K562 (cell line): ENCODE measurements around the gene PFDN2. TPM values are rescaled to one million over a fixed set of nuclear protein-coding genes. Genes with fewer than 3 reads are reported as not detected.

Experiments used
- BHLHE40 ChIP-seq: IDR thresholded peaks from 2 replicates; pipeline ENCODE4 v1.6.1; 2011; ENCODE audit warnings: low read length, improper control_type of control experiment
- CREB3L1 ChIP-seq: fragments of 450-650 bp; IDR thresholded peaks from 2 replicates; pipeline ENCODE4 v1.6.1; 2014; ENCODE audit warnings: low read depth, mild to moderate bottlenecking, moderate library complexity, borderline replicate concordance
- E2F6 ChIP-seq, 2 experiments: IDR thresholded peaks; 2 replicates each; pipeline ENCODE4 v1.6.1; 2011; ENCODE audit warnings: borderline replicate concordance in 1 of 2, control low read depth in 1 of 2, low read depth in 1 of 2, low read length in 1 of 2, mild to moderate bottlenecking in 1 of 2, mixed read lengths in 1 of 2, moderate library complexity in 1 of 2; ENCODE audit not compliant: insufficient read depth in 1 of 2, insufficient read length in 1 of 2, poor library complexity in 1 of 2, severe bottlenecking in 1 of 2; ENCODE audit errors: extremely low read depth in 1 of 2
- ETV5 ChIP-seq: sonication (generic); formaldehyde crosslinking; IDR thresholded peaks from 2 replicates; pipeline ENCODE4 v1.4.0; 2020; ENCODE audit warnings: low read depth, mild to moderate bottlenecking, missing genetic modification reagents
- GMEB1 ChIP-seq: fragments of 250-450 bp; sonication (Bioruptor Pico); IDR thresholded peaks from 2 replicates; pipeline ENCODE4 v1.4.0; 2020; ENCODE audit warnings: mild to moderate bottlenecking
- HEY1 ChIP-seq: fragments of 250-450 bp; sonication (Bioruptor Pico); IDR thresholded peaks from 2 replicates; pipeline ENCODE4 v1.5.0; 2020; ENCODE audit warnings: mild to moderate bottlenecking, moderate library complexity, borderline replicate concordance
- HMGN3 ChIP-seq: IDR thresholded peaks from 2 replicates; pipeline ENCODE4 v1.6.1; 2011; ENCODE audit warnings: borderline replicate concordance, low read depth, mild to moderate bottlenecking, mixed read lengths, low read length; ENCODE audit not compliant: insufficient read length; ENCODE audit errors: extremely low read depth
- JUND ChIP-seq, 2 experiments: IDR thresholded peaks; 2 replicates in 1 of 2; 3 replicates in 1 of 2; pipeline ENCODE4 v1.6.1; 2011; ENCODE audit warnings: borderline replicate concordance in 2 of 2, low read depth in 2 of 2, low read length in 2 of 2, improper control_type of control experiment in 1 of 2, missing biosample characterization in 1 of 2, missing genetic modification characterization in 1 of 2, missing genetic modification reagents in 1 of 2
- POLR2G ChIP-seq: fragments of 200-400 bp; formaldehyde crosslinking; IDR thresholded peaks from 2 replicates; pipeline ENCODE4 v1.6.1; 2017; ENCODE audit warnings: low read depth, mild to moderate bottlenecking, antibody characterized with exemption, low read length, moderate library complexity
- SMARCE1 ChIP-seq: fragments of 450-650 bp; IDR thresholded peaks from 2 replicates; pipeline ENCODE4 v1.7.1; 2016; ENCODE audit warnings: mild to moderate bottlenecking
- SP2 ChIP-seq: IDR thresholded peaks from 2 replicates; pipeline ENCODE4 v1.6.1; 2011; ENCODE audit warnings: mild to moderate bottlenecking, low read depth, low read length, moderate library complexity; ENCODE audit not compliant: poor library complexity, severe bottlenecking; ENCODE audit errors: extremely low read depth
- XRCC3 ChIP-seq: fragments of 450-650 bp; IDR thresholded peaks from 2 replicates; pipeline ENCODE4 v1.6.1; 2017; ENCODE audit warnings: mild to moderate bottlenecking, moderate library complexity
- ZNF12 ChIP-seq: sonication (generic); formaldehyde crosslinking; IDR thresholded peaks from 2 replicates; pipeline ENCODE4 v1.4.0; 2020; ENCODE audit warnings: mild to moderate bottlenecking, missing genetic modification reagents
- ZNF408 ChIP-seq: fragments of 250-450 bp; sonication (Bioruptor Pico); IDR thresholded peaks from 2 replicates; pipeline ENCODE4 v1.4.0; 2020; ENCODE audit warnings: low read depth, mild to moderate bottlenecking, moderate library complexity
- ZNF41 ChIP-seq: fragments of 250-450 bp; sonication (Bioruptor Pico); conservative IDR thresholded peaks from 2 replicates; pipeline ENCODE4 v1.4.0; 2020; ENCODE audit warnings: mild to moderate bottlenecking
- ZNF766 ChIP-seq: fragments of 200-800 bp; sonication (Bioruptor generic); conservative IDR thresholded peaks from 2 replicates; pipeline ENCODE4 v1.6.1; 2016; ENCODE audit warnings: missing genetic modification characterization, missing compliant biosample characterization
- polyA plus RNA-seq, 8 experiments: library from polyadenylated mRNA; depleted of rRNA in 4 of 8; stranded (reverse) in 5 of 8; unstranded in 3 of 8; fragments of >200 nt; fragmentation: Nextera tagmentation in 2 of 8; fragmentation: Illumina TruSeq in 1 of 8; extraction: Ambion mirVana in 2 of 8; extraction: Trizol in 1 of 8; gene quantifications; 2 replicates each; pipeline versions ENCODE4 v1.2.1 to v1.2.3, GENCODE V29; 2011 to 2014; ENCODE audit warnings: inconsistent platforms in 1 of 8, missing spikeins in 1 of 8
- total RNA-seq, 7 experiments: library from RNA; depleted of rRNA in 6 of 7; stranded (reverse); fragments of >200 nt in 6 of 7; fragmentation: Illumina TruSeq in 2 of 7; extraction: Trizol in 2 of 7; gene quantifications; 2 replicates each; pipeline versions ENCODE4 v1.2.1 to v1.2.3, GENCODE V29; 2011 to 2021; ENCODE audit warnings: low replicate concordance in 1 of 7
- TF ChIP-seq, protein P1 (sequence below): sonication (generic); formaldehyde crosslinking; IDR thresholded peaks from 2 replicates; pipeline ENCODE4 v1.8.0; 2022; ENCODE audit warnings: mild to moderate bottlenecking, missing genetic modification reagents
- TF ChIP-seq, protein P2 (sequence below), 2 experiments: fragments of 450-650 bp in 1 of 2; sonication (generic) in 1 of 2; formaldehyde crosslinking in 1 of 2; IDR thresholded peaks in 1 of 2; conservative IDR thresholded peaks in 1 of 2; 2 replicates each; pipeline versions ENCODE4 v1.6.1 to v1.8.1; 2016 to 2023; ENCODE audit warnings: mild to moderate bottlenecking in 2 of 2, moderate library complexity in 2 of 2, inconsistent platforms in 1 of 2, missing genetic modification reagents in 1 of 2

PFDN2 gene
- total and polyA plus RNA-seq, 9 of the 15 experiments (the other 6 are each of a cell fraction or from before 2014, with no cell fraction given): 50.2 to 361 (median 144) TPM

- TF ChIP-seq SMARCE1 (no peak), SP2 (no peak), JUND (IDR thresholded peaks at IDR 0.05; ENCODE audit: borderline replicate concordance, low read depth, low read length) (peak; percentile 61), JUND (tag; IDR thresholded peaks at IDR 0.05; ENCODE audit: borderline replicate concordance, low read depth, low read length) (peak; percentile 24; the same call in 1 of the 3 replicates), GMEB1 (CRISPR knock-in tag) (peak; percentile 62), ZNF12 (CRISPR knock-in tag) (0 out of 2 replicates have a peak, but pooled peaks have one; percentile 20), ETV5 (CRISPR knock-in tag) (peak; percentile 93), E2F6 (IDR thresholded peaks at IDR 0.05; ENCODE audit: borderline replicate concordance in 1 of 2, extremely low read depth in 1 of 2, insufficient read depth in 1 of 2, insufficient read length in 1 of 2, low read depth in 1 of 2, low read length in 1 of 2, poor library complexity in 1 of 2, severe bottlenecking in 1 of 2) (peak; percentile 21 to 40), CREB3L1 (peak; percentile 58; the same call in 1 of the 2 replicates), POLR2G (peak; percentile 99), HMGN3 (peak; percentile 85), ZNF766 (CRISPR knock-in tag) (no peak), ZNF408 (CRISPR knock-in tag) (no peak), ZNF41 (CRISPR knock-in tag) (no peak), HEY1 (CRISPR knock-in tag) (no peak), XRCC3 (no peak), BHLHE40 (no peak)
- TF ChIP-seq, protein P1, sequence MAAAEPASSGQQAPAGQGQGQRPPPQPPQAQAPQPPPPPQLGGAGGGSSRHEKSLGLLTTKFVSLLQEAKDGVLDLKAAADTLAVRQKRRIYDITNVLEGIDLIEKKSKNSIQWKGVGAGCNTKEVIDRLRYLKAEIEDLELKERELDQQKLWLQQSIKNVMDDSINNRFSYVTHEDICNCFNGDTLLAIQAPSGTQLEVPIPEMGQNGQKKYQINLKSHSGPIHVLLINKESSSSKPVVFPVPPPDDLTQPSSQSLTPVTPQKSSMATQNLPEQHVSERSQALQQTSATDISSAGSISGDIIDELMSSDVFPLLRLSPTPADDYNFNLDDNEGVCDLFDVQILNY (CRISPR knock-in tag): peak; percentile 85; the same call in 1 of the 2 replicates
- TF ChIP-seq, protein P2, sequence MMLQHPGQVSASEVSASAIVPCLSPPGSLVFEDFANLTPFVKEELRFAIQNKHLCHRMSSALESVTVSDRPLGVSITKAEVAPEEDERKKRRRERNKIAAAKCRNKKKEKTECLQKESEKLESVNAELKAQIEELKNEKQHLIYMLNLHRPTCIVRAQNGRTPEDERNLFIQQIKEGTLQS (IDR thresholded peaks at IDR 0.05): peak; percentile 51; the same call in 1 of the 2 replicates
- TF ChIP-seq, protein P2 (CRISPR knock-in tag; conservative IDR thresholded peaks at IDR 0.05): no peak
These were observed at the start of gene PFDN2, which contains the start of gene NIT1 (continued) for GRCh38 chr1:161117759-161118581.
